ENCODE data around the gene IGSF21.

DNA sequence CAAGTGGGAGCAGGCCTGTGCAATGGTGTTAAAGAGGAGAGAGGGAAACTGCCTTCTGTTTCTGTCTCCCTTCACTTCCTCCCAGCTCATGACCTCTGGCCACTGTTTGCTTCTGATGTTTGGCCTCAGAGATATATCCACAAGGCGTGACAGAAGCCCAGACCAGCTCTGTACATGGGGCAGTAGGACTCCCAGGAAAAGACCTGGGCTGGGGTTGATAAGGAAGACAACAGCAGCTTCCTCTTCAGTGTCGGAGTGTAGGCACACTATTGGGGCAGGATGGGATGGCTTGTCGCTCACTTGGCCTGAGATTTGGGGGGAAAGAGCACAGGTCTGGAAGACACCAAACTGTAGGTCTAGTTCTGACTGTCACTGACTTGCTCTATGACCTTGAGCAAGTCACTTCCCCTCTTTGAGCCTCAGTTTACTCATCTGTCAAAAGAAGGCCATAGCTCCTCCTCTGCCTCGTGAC lies 305.3 kb downstream of the IGSF21 start:
- no peak for TF ChIP-seq POLR2A (IDR thresholded peaks at IDR 0.05; ENCODE audit: low read length)
- no peak for TF ChIP-seq GATA1 (IDR thresholded peaks at IDR 0.05; ENCODE audit: low read depth, low read length)
